ENCODE results near the gene CRYBB2.
"Not testable (repeated sequence)": the region's sequence is repeated elsewhere in the genome, so short reads cannot be mapped to it uniquely, and the experiment has no call there.

DNA sequence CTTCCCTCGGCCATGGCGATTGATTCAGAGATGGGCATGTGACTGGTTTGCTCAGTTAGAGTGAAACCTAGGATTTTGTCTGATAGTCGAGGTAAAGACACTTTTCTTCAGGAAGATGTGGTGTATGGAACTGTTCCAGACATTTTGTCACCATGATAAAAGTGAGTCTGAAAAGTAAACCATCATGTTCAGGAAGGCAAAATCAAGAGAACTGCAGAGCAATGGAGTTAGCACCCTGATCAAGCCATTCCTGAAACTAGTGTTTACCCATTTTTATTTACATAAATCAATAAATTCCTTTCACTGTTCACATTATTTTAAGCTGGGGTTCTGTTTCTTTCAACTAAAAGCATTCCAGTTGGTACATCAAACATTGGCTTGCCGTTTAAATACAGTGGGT is 53.8 kb downstream of the CRYBB2 start:
- TF ChIP-seq ZNF384 (IDR thresholded peaks at IDR 0.05); SP1 (IDR thresholded peaks at IDR 0.05); ELF4 (IDR thresholded peaks at IDR 0.05); NFRKB (IDR thresholded peaks at IDR 0.05); L3MBTL2 (conservative IDR thresholded peaks at IDR 0.05); FOXM1 (IDR thresholded peaks at IDR 0.05; ENCODE audit: borderline replicate concordance); BHLHE40 (IDR thresholded peaks at IDR 0.05; ENCODE audit: borderline replicate concordance): not testable (repeated sequence)

Data from HEK293T (cell line).